BJ (cell line): ENCODE results near the gene RCAN2. TPM values are rescaled to one million over a fixed set of nuclear protein-coding genes. Genes with fewer than 3 reads are reported as not detected.

Experiments
- CTCF ChIA-PET: fragments of 350-600 bp; formaldehyde crosslinking; extraction: SDS; loops from one replicate; lab custom pipeline; 2021; ENCODE audit warnings: antibody characterized with exemption, inconsistent platforms; lab: Yijun Ruan, JAX
- POLR2A ChIA-PET: fragments of 300-600 bp; sonication (Branson Sonifier 250); formaldehyde crosslinking; extraction: SDS; loops from one replicate; lab custom pipeline; 2021; ENCODE audit warnings: antibody characterized with exemption; lab: Charles Lee
- DNase-seq: peaks from one replicate; pipeline ENCODE4 v3.0.0-alpha.2; 2011; ENCODE audit warnings: low read depth
- H3K27me3 ChIP-seq: 2 replicates; pipeline ENCODE4 v1.6.0; 2011; ENCODE audit warnings: low read length; ENCODE audit not compliant: control insufficient read depth, insufficient read depth
- H3K36me3 ChIP-seq: 2 replicates; pipeline ENCODE4 v1.5.1; 2011; ENCODE audit warnings: low read length; ENCODE audit not compliant: control insufficient read depth, insufficient read depth
- H3K4me3 ChIP-seq: 2 replicates; pipeline ENCODE4 v1.5.1; 2011; ENCODE audit warnings: low read depth, mild to moderate bottlenecking, control low read depth, low read length
- polyA plus RNA-seq: library from polyadenylated mRNA; depleted of rRNA; stranded (reverse); fragments of >200 nt; gene quantifications from 2 replicates; pipeline ENCODE4 v1.2.3, GENCODE V29; 2011
- TF ChIP-seq, protein P1 (sequence below): IDR thresholded peaks from 2 replicates; pipeline ENCODE4 v1.5.1; 2011; ENCODE audit warnings: low read depth, mild to moderate bottlenecking, control low read depth, inconsistent platforms, low read length, moderate library complexity; ENCODE audit not compliant: insufficient read depth

The RCAN2 gene
- polyA plus RNA-seq, 1 experiment, result 5.9 TPM

DNA sequence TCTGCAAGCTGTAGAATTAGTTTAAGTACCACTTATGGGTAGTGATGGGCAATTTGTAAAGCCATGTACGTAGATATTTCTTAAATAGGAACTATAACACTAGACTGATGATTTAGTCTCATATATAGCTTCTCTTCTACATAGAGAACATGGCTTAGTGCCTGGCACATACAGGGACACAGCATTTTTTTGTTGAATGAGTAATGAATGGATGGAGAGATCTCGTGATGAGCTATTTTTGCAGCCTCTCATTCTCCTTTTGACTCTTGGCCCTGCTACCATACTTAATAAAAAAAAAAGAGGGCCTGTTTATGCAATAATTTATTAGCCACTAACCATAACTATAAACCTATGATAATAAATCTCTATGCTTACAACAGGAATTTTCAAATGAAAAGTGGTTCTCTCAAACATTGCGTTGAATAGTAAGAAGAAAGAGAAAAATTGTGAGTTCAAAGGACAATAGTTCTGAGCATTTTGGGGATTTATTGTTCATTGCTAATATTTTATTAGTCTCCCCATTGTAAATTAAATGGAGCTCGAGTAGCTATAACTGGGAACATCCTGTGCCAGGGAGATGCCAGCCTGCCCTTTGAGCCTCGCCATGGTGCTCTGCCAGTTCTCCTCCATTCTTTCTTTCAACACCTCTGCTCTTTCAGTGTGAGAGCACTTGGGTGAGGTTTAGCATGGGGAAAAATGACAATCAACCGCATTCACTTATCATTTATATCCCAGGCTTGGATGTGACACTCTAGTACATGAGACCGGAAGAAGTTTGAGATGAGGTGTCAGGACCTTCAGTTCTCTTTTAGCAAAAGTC, 14.7 kb upstream of the RCAN2 start:
- CTCF ChIA-PET, result interaction anchor here (1.3 kb wide), 1 partner anchor 95 kb away, joined by 3 read pairs; no protein-coding TSS in a partner anchor
- POLR2A ChIA-PET, result no interaction called here
- TF ChIP-seq, protein P1, sequence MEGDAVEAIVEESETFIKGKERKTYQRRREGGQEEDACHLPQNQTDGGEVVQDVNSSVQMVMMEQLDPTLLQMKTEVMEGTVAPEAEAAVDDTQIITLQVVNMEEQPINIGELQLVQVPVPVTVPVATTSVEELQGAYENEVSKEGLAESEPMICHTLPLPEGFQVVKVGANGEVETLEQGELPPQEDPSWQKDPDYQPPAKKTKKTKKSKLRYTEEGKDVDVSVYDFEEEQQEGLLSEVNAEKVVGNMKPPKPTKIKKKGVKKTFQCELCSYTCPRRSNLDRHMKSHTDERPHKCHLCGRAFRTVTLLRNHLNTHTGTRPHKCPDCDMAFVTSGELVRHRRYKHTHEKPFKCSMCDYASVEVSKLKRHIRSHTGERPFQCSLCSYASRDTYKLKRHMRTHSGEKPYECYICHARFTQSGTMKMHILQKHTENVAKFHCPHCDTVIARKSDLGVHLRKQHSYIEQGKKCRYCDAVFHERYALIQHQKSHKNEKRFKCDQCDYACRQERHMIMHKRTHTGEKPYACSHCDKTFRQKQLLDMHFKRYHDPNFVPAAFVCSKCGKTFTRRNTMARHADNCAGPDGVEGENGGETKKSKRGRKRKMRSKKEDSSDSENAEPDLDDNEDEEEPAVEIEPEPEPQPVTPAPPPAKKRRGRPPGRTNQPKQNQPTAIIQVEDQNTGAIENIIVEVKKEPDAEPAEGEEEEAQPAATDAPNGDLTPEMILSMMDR, result no peak
- DNase-seq, result no peak
- no peak overlapping the region for H3K4me3 ChIP-seq
- no peaks in the 10 kb centered on the region; the same call in 1 of the 2 replicates for H3K27me3 ChIP-seq
- no peaks in the 10 kb centered on the region for H3K36me3 ChIP-seq

DNA sequence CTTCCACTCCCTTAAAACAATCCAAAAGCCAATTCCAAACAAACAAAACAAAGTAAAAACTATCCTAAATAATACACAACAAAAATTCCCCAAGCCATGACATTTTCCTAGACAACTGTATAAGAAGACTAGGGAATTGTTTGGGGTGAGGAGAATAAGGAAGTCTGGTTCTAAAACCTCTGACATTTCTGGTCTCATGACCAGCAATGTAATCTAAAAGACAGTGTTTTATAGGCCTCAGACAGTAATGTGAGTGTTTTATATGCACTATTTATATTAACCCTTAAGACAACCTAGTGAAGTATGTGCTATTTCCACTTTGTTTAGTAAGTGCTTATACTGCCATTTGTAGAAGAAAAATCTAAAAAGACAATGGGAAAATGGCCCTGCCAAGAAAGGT, 13.0 kb upstream of the RCAN2 start:
- Histone ChIP-seq H3K36me3 (no peaks in the 10 kb centered on the region), H3K27me3 (no peaks in the 10 kb centered on the region; the same call in 1 of the 2 replicates), H3K4me3 (no peak overlapping the region)
- POLR2A ChIA-PET, result no interaction called here
- DNase-seq, result no peak
- TF ChIP-seq, protein P1, result no peak
- CTCF ChIA-PET, result no interaction called here

DNA sequence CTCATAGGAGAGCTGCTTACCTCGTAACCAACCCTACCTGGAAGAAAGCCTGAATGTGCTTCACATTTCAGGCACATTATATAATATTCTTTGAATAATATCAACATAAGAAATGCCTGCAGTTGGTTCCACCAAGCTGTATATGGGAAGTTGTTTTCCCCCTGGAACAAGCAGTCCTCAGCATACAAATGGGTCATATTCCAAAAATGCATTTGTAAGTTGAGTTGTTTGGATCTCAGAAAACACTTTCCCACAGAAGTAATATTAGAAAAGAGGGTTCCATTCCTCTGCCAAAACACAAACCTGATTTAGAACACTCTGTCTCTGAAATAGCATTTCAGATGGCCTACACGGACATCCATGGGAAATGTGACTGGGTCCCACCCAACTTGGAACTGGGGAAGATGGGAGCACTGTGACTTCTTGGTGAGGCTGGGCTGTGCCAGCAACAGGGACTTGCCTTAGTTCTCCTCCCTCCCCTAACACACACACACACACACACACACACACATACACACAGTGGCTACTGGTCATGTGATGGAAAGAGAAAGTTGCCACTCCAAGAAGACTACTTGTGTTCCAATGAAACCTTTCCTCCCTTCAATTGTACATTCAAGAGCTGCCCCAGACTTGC, 11.4 kb upstream of the RCAN2 start:
- TF ChIP-seq, protein P1, result no peak
- DNase-seq, result no peak
- Histone ChIP-seq H3K36me3 (no peaks in the 10 kb centered on the region), H3K4me3 (no peak overlapping the region), H3K27me3 (no peaks in the 10 kb centered on the region; the same call in 1 of the 2 replicates)
- POLR2A ChIA-PET, result no interaction called here
- CTCF ChIA-PET, result no interaction called here

DNA sequence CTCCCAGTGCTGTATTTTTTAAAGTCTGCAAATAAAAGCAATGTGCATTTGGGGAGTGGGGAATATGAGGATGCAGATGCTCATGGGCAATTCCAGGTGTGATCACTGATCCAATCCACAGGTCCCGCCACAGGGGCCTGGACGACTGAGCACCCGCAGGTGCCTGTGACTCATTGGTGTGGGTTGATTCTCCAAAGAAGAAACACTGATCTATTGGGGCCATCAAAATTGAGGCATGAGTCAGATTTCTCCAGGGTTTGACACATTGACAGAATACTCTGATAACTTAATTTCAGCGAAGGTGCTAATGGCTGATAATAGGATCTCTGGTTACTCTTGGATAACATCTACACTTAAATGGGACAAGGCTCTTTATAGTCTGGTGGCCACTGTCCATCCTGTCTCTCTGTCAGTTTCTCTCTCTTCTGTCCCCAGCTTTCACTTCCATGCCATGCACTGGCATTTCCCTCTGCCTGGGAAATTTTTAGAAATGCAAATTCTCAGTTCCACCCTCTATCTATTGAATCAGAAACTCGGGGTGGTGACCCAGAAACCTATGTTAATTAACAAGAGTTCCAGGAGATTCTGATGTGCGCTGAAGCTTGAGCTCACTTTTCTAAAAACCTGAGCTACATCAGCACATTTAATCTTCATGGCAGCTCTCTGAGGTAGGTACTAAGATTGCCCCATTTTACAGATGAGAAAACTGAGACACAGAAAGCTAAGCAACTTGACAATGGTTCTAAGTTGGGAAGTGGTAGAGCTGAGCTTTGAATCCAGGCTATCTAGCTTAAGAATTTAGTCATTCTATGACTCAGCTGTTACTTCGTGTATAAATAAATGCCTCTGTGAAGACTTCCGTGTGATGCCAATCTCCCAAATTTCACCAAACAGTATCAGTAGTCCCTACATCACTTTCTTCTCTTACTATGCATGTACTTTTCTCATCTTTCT, 10.2 kb upstream of the RCAN2 start:
- POLR2A ChIA-PET, result no interaction called here
- no peak for DNase-seq
- CTCF ChIA-PET, result interaction anchor here (0.9 kb wide), 1 partner anchor 11 kb away, joined by 4 read pairs; no protein-coding TSS in a partner anchor

More for the DNA sequence above, 10.2 kb upstream of the RCAN2 start:
- TF ChIP-seq, protein P1, result no peak
- H3K27me3 ChIP-seq, result no peaks in the 10 kb centered on the region; the same call in 1 of the 2 replicates
- no peak overlapping the region for H3K4me3 ChIP-seq
- H3K36me3 ChIP-seq, result no peaks in the 10 kb centered on the region
